HAP-1 (cell line): ENCODE data around the gene TEX14.

Experiments
- DNase-seq, 2 experiments: peaks; one replicate each; pipeline ENCODE4 v3.0.0-alpha.2; 2016 to 2020; ENCODE audit warnings: low spot score in 2 of 2
- H3K27me3 ChIP-seq: fragments of 250-450 bp; sonication (Bioruptor Pico); 2 replicates; pipeline ENCODE4 v1.5.1; 2020; ENCODE audit warnings: low read depth, mild to moderate bottlenecking, moderate library complexity
- H3K36me3 ChIP-seq: fragments of 250-450 bp; sonication (Bioruptor Pico); replicated peaks from 2 replicates; pipeline ENCODE4 v1.5.1; 2020; ENCODE audit warnings: mild to moderate bottlenecking
- H3K4me1 ChIP-seq: fragments of 250-450 bp; sonication (Bioruptor Pico); 2 replicates; pipeline ENCODE4 v1.5.1; 2020; ENCODE audit warnings: mild to moderate bottlenecking
- H3K4me3 ChIP-seq: fragments of 250-450 bp; sonication (Bioruptor Pico); 2 replicates; pipeline ENCODE4 v1.5.1; 2020; ENCODE audit warnings: mild to moderate bottlenecking, moderate library complexity
- H3K9me3 ChIP-seq: fragments of 250-450 bp; sonication (Bioruptor Pico); 2 replicates; pipeline ENCODE4 v1.5.1; 2020; ENCODE audit warnings: mild to moderate bottlenecking, moderate library complexity
- in situ Hi-C: fragments of 300-500 bp; cut with MboI; formaldehyde crosslinking; loops from 3 replicates; pipeline ENCODE4 v1.14.3; 2020; ENCODE audit warnings: low sequenced_read_pairs, inconsistent platforms, mixed read lengths

The TEX14 gene

GRCh38 chr17:58691701-58692238 is at the start of gene TEX14:
TEX14 (minus strand) TSS chr17:58692045; CDS start chr17:58652001, 40,044 bp downstream.
- H3K27me3 ChIP-seq: no peaks in the 10 kb centered on the region
- H3K4me3 ChIP-seq: peak within 1 kb of the TSS; percentile 50
- in situ Hi-C loops: no loop called here
- H3K36me3 ChIP-seq: peaks cover 14% of the 10 kb centered on the region
- no peaks in the 10 kb centered on the region for H3K9me3 ChIP-seq
- peaks cover 17% of the 10 kb centered on the region for H3K4me1 ChIP-seq
- no peak for DNase-seq

GRCh38 chr17:58741121-58741625 is 49.3 kb upstream of the TEX14 start:
- Histone ChIP-seq H3K4me1 (no peaks in the 10 kb centered on the region), H3K27me3 (no peaks in the 10 kb centered on the region), H3K4me3 (no peak overlapping the region), H3K36me3 (no peaks in the 10 kb centered on the region), H3K9me3 (no peaks in the 10 kb centered on the region)
- DNase-seq: no peak
- in situ Hi-C loops: no loop called here

DNA sequence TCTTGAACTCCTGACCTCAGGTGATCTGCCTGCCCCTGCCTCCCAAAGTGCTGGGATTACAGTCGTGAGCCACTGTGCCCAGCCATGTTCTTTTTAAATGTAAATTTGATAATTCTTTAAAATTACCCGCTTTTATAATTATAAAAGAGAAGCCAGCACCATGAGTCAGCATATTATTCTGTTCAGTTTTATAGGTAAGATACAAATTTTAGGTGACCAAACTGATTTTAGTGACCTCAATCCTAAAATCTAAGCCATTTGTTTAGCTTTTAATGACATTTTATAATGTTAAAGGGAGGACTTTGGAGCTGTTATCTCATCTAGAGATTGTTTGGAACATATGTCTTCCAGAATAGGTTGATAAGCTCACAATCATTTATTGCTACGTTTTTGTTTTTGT is 43.0 kb upstream of the TEX14 start:
- DNase-seq: peak; percentile 65 to 78
- in situ Hi-C loops: no loop called here
- Histone ChIP-seq H3K27me3 (no peaks in the 10 kb centered on the region), H3K4me3 (no peak overlapping the region), H3K9me3 (no peaks in the 10 kb centered on the region), H3K36me3 (no peaks in the 10 kb centered on the region), H3K4me1 (peaks cover 23% of the 10 kb centered on the region)

GRCh38 chr17:58734040-58734439 is 42.2 kb upstream of the TEX14 start:
- H3K4me1 ChIP-seq: peaks cover 23% of the 10 kb centered on the region
- no peaks in the 10 kb centered on the region for H3K9me3 ChIP-seq
- in situ Hi-C loops: no loop called here
- no peaks in the 10 kb centered on the region for H3K36me3 ChIP-seq
- no peak overlapping the region for H3K4me3 ChIP-seq
- no peak for DNase-seq
- H3K27me3 ChIP-seq: no peaks in the 10 kb centered on the region

GRCh38 chr17:58730937-58731336 is 39.1 kb upstream of the TEX14 start:
- Histone ChIP-seq H3K27me3 (no peaks in the 10 kb centered on the region), H3K36me3 (no peaks in the 10 kb centered on the region), H3K4me1 (peaks cover 23% of the 10 kb centered on the region), H3K9me3 (no peaks in the 10 kb centered on the region), H3K4me3 (no peak overlapping the region)
- no peak for DNase-seq
- in situ Hi-C loops: no loop called here

DNA sequence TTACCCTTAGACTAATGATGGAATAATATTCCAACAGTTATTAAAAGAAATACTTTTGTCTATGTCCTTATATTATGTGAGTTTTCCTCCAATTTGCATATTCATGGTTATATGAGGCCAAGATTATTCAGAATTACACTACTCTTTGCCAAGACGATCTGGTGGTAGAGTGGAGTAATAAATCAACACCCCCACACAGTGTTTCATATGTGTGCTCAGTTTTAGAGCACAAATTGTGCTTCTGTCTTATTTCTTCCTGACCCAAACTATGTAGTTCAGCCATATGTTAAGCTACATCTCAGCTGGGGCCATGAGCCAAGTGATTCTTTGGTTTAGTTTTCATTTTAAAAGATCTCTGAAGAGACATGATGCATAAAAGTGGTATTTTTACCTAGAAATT is 37.0 kb upstream of the TEX14 start:
- H3K4me3 ChIP-seq: no peak overlapping the region
- no peaks in the 10 kb centered on the region; the same call in 1 of the 2 replicates for H3K36me3 ChIP-seq
- in situ Hi-C loops: no loop called here
- no peak for DNase-seq
- H3K4me1 ChIP-seq: peaks cover 11% of the 10 kb centered on the region
- no peaks in the 10 kb centered on the region for H3K9me3 ChIP-seq
- H3K27me3 ChIP-seq: no peaks in the 10 kb centered on the region

DNA sequence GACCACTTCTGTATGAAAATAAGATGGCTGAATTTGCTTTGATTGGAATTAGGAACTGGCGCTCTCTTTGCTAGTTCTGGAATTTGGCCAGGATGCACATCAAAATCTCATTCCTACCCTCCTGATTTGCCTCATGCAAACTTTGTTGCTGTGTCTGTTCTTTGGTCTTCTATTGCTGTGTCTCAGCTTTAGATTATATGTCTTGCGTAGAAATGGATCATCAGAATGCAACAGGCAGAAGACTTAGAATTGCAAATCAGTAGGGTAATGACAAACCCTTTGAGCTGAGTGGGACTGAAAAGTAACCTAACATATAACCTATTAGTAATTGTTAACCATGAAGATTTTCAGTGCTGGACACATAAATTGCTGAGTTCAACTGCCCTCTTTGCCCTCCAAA is 30.9 kb upstream of the TEX14 start:
- no peak for DNase-seq
- Histone ChIP-seq H3K9me3 (no peaks in the 10 kb centered on the region), H3K27me3 (no peaks in the 10 kb centered on the region), H3K4me1 (no peaks in the 10 kb centered on the region), H3K4me3 (no peak overlapping the region), H3K36me3 (peaks cover 18% of the 10 kb centered on the region)
- in situ Hi-C loops: no loop called here

- Histone ChIP-seq H3K27me3 (no peaks in the 10 kb centered on the region), H3K4me1 (no peaks in the 10 kb centered on the region), H3K9me3 (no peaks in the 10 kb centered on the region), H3K36me3 (peaks cover 18% of the 10 kb centered on the region), H3K4me3 (no peak overlapping the region)
- in situ Hi-C loops: no loop called here
- no peak for DNase-seq
These were observed 30.4 kb upstream of the TEX14 start for GRCh38 chr17:58722274-58722673.

- Histone ChIP-seq H3K4me3 (no peak overlapping the region), H3K36me3 (peaks cover 33% of the 10 kb centered on the region), H3K4me1 (no peaks in the 10 kb centered on the region), H3K9me3 (no peaks in the 10 kb centered on the region), H3K27me3 (no peaks in the 10 kb centered on the region)
- in situ Hi-C loops: no loop called here
- peak; percentile 51 to 79 for DNase-seq
These were observed 19.2 kb upstream of the TEX14 start for GRCh38 chr17:58710948-58711552.

DNA sequence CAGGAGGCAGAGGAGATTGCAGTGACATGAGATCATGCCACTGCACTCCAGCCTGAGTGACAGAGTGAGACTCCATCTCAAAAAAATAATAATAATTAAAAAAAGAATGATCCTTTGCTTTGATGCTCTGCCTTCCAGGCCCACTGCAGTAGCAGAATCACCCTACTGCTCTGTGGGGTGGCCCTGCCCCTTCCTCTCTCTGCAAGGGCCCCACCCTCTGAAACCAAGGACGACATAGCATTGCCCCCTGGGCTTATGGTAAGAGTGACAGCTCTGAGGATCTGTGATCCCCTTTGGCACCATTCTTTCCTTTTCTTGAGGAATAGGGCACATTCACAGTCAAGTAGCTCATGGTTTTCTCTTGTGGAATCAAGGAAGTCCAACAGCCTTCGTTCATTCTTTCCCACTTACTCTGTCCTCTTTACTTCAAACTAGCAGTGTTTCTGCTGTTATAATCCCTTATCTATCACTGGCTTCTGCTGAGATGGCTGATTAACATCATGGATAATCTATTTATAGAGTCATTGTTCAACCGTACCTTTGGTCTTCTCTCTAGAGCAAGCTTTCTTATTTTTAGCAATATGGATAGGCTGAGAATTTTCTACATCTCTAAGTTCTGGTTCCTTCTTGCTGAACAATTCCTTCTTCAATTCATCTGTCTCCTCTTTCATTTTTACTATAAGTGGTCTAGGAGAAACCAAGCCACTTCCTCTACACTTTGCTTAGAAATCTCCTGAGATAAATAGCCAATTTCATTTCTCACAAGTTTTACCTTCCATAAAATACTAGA is 14.7 kb upstream of the TEX14 start:
- Histone ChIP-seq H3K4me3 (no peak overlapping the region), H3K36me3 (peaks cover 46% of the 10 kb centered on the region), H3K4me1 (no peaks in the 10 kb centered on the region), H3K9me3 (no peaks in the 10 kb centered on the region), H3K27me3 (no peaks in the 10 kb centered on the region)
- in situ Hi-C loops: no loop called here
- DNase-seq: no peak

DNA sequence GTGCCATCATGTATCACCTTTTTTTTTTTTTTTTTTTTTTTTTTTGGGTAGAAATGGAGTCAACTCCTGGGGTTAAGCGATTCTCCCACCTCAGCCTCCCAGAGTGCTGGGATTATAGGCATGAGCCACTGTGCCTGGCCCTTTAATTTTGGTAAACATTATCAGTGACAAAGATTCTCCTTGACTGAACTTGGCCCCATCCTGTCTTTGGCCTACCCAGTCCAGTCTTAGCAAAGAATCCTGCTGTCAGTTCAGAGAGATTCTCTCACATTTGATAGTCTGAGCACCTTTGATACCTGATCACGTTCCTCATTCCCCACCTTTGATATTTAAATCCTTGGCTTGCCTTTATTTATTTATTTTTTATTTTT is 12.1 kb upstream of the TEX14 start:
- Histone ChIP-seq H3K36me3 (peaks cover 48% of the 10 kb centered on the region), H3K9me3 (no peaks in the 10 kb centered on the region; the same call in 1 of the 2 replicates)

GRCh38 chr17:58703137-58703915 is 11.5 kb upstream of the TEX14 start:
- Histone ChIP-seq H3K4me1 (no peaks in the 10 kb centered on the region), H3K9me3 (no peaks in the 10 kb centered on the region; the same call in 1 of the 2 replicates), H3K27me3 (no peaks in the 10 kb centered on the region), H3K36me3 (peaks cover 54% of the 10 kb centered on the region), H3K4me3 (no peak overlapping the region)
- in situ Hi-C loops: no loop called here
- DNase-seq: no peak

More for the DNA sequence above, 12.1 kb upstream of the TEX14 start:
- Histone ChIP-seq H3K4me1 (no peaks in the 10 kb centered on the region), H3K27me3 (no peaks in the 10 kb centered on the region), H3K4me3 (no peak overlapping the region)
- in situ Hi-C loops: no loop called here
- no peak for DNase-seq

DNA sequence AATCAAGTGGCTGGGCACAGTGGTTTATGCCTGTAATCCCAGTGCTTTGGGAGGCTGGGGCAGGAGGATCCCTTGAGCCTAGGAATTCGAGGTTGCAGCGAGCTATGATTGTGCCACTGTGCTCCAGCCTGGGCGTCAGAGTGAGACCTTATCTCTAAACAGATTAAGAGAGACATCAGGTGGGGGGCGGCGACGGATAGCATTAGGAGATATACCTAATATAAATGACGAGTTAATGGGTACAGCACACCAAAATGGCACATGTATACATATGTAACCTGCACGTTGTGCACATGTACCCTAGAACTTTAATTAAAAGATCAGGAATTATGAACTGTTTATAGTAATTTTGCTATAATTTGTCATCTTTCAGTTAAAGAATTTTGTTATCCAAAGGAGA is 10.9 kb upstream of the TEX14 start:
- H3K9me3 ChIP-seq: no peaks in the 10 kb centered on the region; the same call in 1 of the 2 replicates

More for the DNA sequence above, 10.9 kb upstream of the TEX14 start:
- Histone ChIP-seq H3K36me3 (peaks cover 53% of the 10 kb centered on the region), H3K27me3 (no peaks in the 10 kb centered on the region), H3K4me3 (no peak overlapping the region), H3K4me1 (no peaks in the 10 kb centered on the region)
- DNase-seq: no peak
- in situ Hi-C loops: no loop called here
